SK-N-SH (cell line): ENCODE measurements around the gene ZNF235. TPM values are rescaled to one million over a fixed set of nuclear protein-coding genes. Genes with fewer than 3 reads are reported as not detected.

ENCODE experiments used
- CTCF ChIA-PET: fragments of 300-600, 350-600 bp; formaldehyde crosslinking; extraction: SDS; loops from one replicate; lab custom pipeline; 2021; lab: Yijun Ruan, JAX
- POLR2A ChIA-PET: fragments of 350-600 bp; sonication (Branson Sonifier 250); formaldehyde crosslinking; extraction: SDS; loops from one replicate; lab custom pipeline; 2020; ENCODE audit warnings: antibody characterized with exemption, inconsistent platforms; lab: Yijun Ruan, JAX
- DNase-seq: peaks from one replicate; pipeline ENCODE4 v3.0.0; 2012
- H2AFZ ChIP-seq: fragments of 200-600 bp; sonication (generic); 2 replicates; pipeline ENCODE4 v1.8.1; 2016; ENCODE audit warnings: antibody characterized with exemption, mild to moderate bottlenecking, low read depth
- H3F3A ChIP-seq: fragments of 200-600 bp; sonication (generic); replicated peaks from 2 replicates; pipeline ENCODE3; 2016; ENCODE audit warnings: antibody characterized with exemption, mild to moderate bottlenecking; ENCODE audit not compliant: insufficient read depth
- H3K27ac ChIP-seq, 2 experiments: fragments of 200-500 bp in 1 of 2; fragments of 200-600 bp in 1 of 2; sonication (Bioruptor generic) in 1 of 2; sonication (generic), shearing (Covaris generic) in 1 of 2; 2 replicates each; pipeline versions ENCODE4 v1.5.1 to v1.6.1; 2014 to 2016; ENCODE audit warnings: low read depth in 2 of 2, inconsistent platforms in 1 of 2, low read length in 1 of 2, mild to moderate bottlenecking in 1 of 2, mixed read lengths in 1 of 2
- H3K27me3 ChIP-seq: fragments of 200-600 bp; sonication (generic), shearing (Covaris generic); 2 replicates; pipeline ENCODE4 v1.6.1; 2016; ENCODE audit warnings: mixed run types; ENCODE audit not compliant: insufficient read depth
- H3K36me3 ChIP-seq, 2 experiments: fragments of 200-500 bp in 1 of 2; fragments of 200-600 bp in 1 of 2; sonication (Bioruptor generic) in 1 of 2; sonication (generic) in 1 of 2; replicated peaks in 1 of 2; 2 replicates each; pipeline versions ENCODE3 to v1.5.1; 2014 to 2016; ENCODE audit warnings: low read length in 1 of 2, mild to moderate bottlenecking in 1 of 2; ENCODE audit not compliant: insufficient read depth in 2 of 2, control insufficient read depth in 1 of 2
- H3K4me1 ChIP-seq, 2 experiments: fragments of 200-500 bp in 1 of 2; fragments of 200-600 bp in 1 of 2; sonication (Bioruptor generic) in 1 of 2; sonication (generic), shearing (Covaris generic) in 1 of 2; 2 replicates each; pipeline versions ENCODE4 v1.5.1 to v1.6.1; 2014 to 2016; ENCODE audit warnings: low read depth in 1 of 2, low read length in 1 of 2, mixed run types in 1 of 2; ENCODE audit not compliant: insufficient read depth in 2 of 2, control insufficient read depth in 1 of 2
- H3K4me2 ChIP-seq: fragments of 200-600 bp; sonication (generic), shearing (Covaris generic); 2 replicates; pipeline ENCODE4 v1.6.1; 2017; ENCODE audit warnings: mixed run types
- H3K4me3 ChIP-seq, 2 experiments: fragments of 200-500 bp in 1 of 2; fragments of 200-600 bp in 1 of 2; sonication (Bioruptor generic) in 1 of 2; sonication (generic), shearing (Covaris generic) in 1 of 2; 2 replicates each; pipeline versions ENCODE4 v1.5.1 to v1.8.1; 2014 to 2016; ENCODE audit warnings: low read depth in 2 of 2, inconsistent platforms in 1 of 2, low read length in 1 of 2, mild to moderate bottlenecking in 1 of 2, mixed read lengths in 1 of 2, moderate library complexity in 1 of 2
- H3K79me2 ChIP-seq: fragments of 200-600 bp; sonication (generic); 2 replicates; pipeline ENCODE4 v1.8.1; 2017; ENCODE audit warnings: mild to moderate bottlenecking; ENCODE audit not compliant: insufficient read depth
- H3K9ac ChIP-seq: fragments of 200-600 bp; sonication (generic); 2 replicates; pipeline ENCODE4 v1.6.1; 2017; ENCODE audit warnings: mixed run types
- H3K9me2 ChIP-seq: fragments of 200-600 bp; sonication (generic); 2 replicates; pipeline ENCODE4 v1.6.1; 2017; ENCODE audit warnings: mixed run types
- H3K9me3 ChIP-seq: fragments of 200-600 bp; sonication (generic); 2 replicates; pipeline ENCODE4 v1.6.1; 2017; ENCODE audit warnings: mixed run types, mild to moderate bottlenecking, moderate library complexity
- H4K20me1 ChIP-seq: fragments of 200-600 bp; sonication (generic); 2 replicates; pipeline ENCODE4 v1.6.1; 2017; ENCODE audit warnings: mild to moderate bottlenecking, mixed run types; ENCODE audit not compliant: insufficient read depth
- ELF1 ChIP-seq: IDR thresholded peaks from 2 replicates; pipeline ENCODE4 v1.4.0; 2012
- FOSL2 ChIP-seq: IDR thresholded peaks from 2 replicates; pipeline ENCODE4 v1.4.0; 2012; ENCODE audit warnings: low read depth, mild to moderate bottlenecking, moderate library complexity, borderline replicate concordance
- GATA2 ChIP-seq: sonication (generic); formaldehyde crosslinking; IDR thresholded peaks from 2 replicates; pipeline ENCODE4 v1.5.0; 2020; ENCODE audit warnings: mild to moderate bottlenecking, missing genetic modification reagents
- MEF2A ChIP-seq: IDR thresholded peaks from 2 replicates; pipeline ENCODE4 v1.4.0; 2012; ENCODE audit warnings: low read depth, borderline replicate concordance
- NRF1 ChIP-seq: IDR thresholded peaks from 2 replicates; pipeline ENCODE4 v1.6.1; 2012; ENCODE audit warnings: low read depth, mild to moderate bottlenecking, low read length
- POLR2AphosphoS5 ChIP-seq: IDR thresholded peaks from 2 replicates; pipeline ENCODE4 v1.6.1; 2012; ENCODE audit warnings: low read depth, low read length
- TCF12 ChIP-seq: IDR thresholded peaks from 2 replicates; pipeline ENCODE4 v1.4.0; 2012
- YY1 ChIP-seq: IDR thresholded peaks from 2 replicates; pipeline ENCODE4 v1.4.0; 2012; ENCODE audit warnings: low read depth, mild to moderate bottlenecking
- WGBS: methylation state at CpG from one replicate; pipeline ENCODE4 v1.1.6; 2017; ENCODE audit warnings: low lambda C conversion rate; 5-methylcytosine and 5-hydroxymethylcytosine counted together
- polyA plus RNA-seq, 3 experiments: library from polyadenylated mRNA; depleted of rRNA; stranded (reverse); fragments of >200 nt; gene quantifications; 2 replicates each; pipeline ENCODE4 v1.2.3, GENCODE V29; 2012
- TF ChIP-seq, protein P1 (sequence below): IDR thresholded peaks from 2 replicates; pipeline ENCODE4 v1.6.1; 2012; ENCODE audit warnings: mild to moderate bottlenecking, low read depth, low read length, moderate library complexity
- TF ChIP-seq, protein P2 (sequence below): fragments of 150-350 bp; IDR thresholded peaks from 2 replicates; pipeline ENCODE4 v1.6.1; 2016; ENCODE audit warnings: mild to moderate bottlenecking, low read depth, low read length
- TF ChIP-seq, protein P3 (sequence below): fragments of 200-600 bp; sonication (generic); IDR thresholded peaks from 2 replicates; pipeline ENCODE4 v1.6.1; 2017; ENCODE audit warnings: antibody characterized with exemption, mild to moderate bottlenecking, moderate library complexity

The ZNF235 gene
- polyA plus RNA-seq, 1 of the 3 experiments (the other 2 are of a cell fraction) = 2.7 TPM

DNA sequence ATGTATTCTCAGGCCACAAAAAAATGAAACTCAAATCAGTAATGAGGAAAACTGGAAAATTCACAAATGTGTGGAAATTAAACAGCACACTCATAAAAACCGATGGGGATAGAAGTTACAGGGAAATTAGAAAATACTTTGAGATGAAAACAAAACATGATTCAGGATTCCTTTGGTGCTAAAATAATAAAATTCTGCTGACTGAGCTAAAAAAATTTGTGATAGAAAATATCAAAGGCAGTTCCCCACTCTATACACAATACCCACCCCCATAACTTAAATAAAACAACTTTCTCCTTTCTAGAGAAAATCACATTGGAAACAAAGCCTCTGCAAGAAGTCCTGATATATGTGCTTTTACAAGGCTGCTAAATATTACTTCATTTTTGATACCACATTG, 46.7 kb downstream of the ZNF235 start:
- Histone ChIP-seq H3K36me3 (no peaks in the 10 kb centered on the region), H2AFZ (no peak overlapping the region), H3K4me1 (peaks cover 0 to 4% of the 10 kb centered on the region in 2 experiments; a peak in 1 of 4 replicates), H3F3A (no peaks in the 10 kb centered on the region), H4K20me1 (no peaks in the 10 kb centered on the region), H3K9me3 (peaks cover 11% of the 10 kb centered on the region; the same call in 1 of the 2 replicates), H3K4me2 (no peak overlapping the region), H3K4me3 (no peak overlapping the region), H3K9me2 (no peaks in the 10 kb centered on the region), H3K27me3 (no peaks in the 10 kb centered on the region), H3K27ac (no peak overlapping the region), H3K79me2 (no peaks in the 10 kb centered on the region), H3K9ac (no peak overlapping the region)
- no peak for DNase-seq
- ChIA-PET POLR2A (no interaction called here), CTCF (no interaction called here)
- WGBS = 61% methylated on average over 1 of the region's 1 CpG
- TF ChIP-seq, protein P1, sequence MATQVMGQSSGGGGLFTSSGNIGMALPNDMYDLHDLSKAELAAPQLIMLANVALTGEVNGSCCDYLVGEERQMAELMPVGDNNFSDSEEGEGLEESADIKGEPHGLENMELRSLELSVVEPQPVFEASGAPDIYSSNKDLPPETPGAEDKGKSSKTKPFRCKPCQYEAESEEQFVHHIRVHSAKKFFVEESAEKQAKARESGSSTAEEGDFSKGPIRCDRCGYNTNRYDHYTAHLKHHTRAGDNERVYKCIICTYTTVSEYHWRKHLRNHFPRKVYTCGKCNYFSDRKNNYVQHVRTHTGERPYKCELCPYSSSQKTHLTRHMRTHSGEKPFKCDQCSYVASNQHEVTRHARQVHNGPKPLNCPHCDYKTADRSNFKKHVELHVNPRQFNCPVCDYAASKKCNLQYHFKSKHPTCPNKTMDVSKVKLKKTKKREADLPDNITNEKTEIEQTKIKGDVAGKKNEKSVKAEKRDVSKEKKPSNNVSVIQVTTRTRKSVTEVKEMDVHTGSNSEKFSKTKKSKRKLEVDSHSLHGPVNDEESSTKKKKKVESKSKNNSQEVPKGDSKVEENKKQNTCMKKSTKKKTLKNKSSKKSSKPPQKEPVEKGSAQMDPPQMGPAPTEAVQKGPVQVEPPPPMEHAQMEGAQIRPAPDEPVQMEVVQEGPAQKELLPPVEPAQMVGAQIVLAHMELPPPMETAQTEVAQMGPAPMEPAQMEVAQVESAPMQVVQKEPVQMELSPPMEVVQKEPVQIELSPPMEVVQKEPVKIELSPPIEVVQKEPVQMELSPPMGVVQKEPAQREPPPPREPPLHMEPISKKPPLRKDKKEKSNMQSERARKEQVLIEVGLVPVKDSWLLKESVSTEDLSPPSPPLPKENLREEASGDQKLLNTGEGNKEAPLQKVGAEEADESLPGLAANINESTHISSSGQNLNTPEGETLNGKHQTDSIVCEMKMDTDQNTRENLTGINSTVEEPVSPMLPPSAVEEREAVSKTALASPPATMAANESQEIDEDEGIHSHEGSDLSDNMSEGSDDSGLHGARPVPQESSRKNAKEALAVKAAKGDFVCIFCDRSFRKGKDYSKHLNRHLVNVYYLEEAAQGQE = no peak
- TF ChIP-seq YY1 (no peak), ELF1 (no peak), POLR2AphosphoS5 (no peak), GATA2 (CRISPR knock-in tag) (no peak), TCF12 (no peak), FOSL2 (no peak), NRF1 (no peak), MEF2A (no peak)
- TF ChIP-seq, protein P2, sequence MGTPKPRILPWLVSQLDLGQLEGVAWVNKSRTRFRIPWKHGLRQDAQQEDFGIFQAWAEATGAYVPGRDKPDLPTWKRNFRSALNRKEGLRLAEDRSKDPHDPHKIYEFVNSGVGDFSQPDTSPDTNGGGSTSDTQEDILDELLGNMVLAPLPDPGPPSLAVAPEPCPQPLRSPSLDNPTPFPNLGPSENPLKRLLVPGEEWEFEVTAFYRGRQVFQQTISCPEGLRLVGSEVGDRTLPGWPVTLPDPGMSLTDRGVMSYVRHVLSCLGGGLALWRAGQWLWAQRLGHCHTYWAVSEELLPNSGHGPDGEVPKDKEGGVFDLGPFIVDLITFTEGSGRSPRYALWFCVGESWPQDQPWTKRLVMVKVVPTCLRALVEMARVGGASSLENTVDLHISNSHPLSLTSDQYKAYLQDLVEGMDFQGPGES = no peak
- TF ChIP-seq, protein P3, sequence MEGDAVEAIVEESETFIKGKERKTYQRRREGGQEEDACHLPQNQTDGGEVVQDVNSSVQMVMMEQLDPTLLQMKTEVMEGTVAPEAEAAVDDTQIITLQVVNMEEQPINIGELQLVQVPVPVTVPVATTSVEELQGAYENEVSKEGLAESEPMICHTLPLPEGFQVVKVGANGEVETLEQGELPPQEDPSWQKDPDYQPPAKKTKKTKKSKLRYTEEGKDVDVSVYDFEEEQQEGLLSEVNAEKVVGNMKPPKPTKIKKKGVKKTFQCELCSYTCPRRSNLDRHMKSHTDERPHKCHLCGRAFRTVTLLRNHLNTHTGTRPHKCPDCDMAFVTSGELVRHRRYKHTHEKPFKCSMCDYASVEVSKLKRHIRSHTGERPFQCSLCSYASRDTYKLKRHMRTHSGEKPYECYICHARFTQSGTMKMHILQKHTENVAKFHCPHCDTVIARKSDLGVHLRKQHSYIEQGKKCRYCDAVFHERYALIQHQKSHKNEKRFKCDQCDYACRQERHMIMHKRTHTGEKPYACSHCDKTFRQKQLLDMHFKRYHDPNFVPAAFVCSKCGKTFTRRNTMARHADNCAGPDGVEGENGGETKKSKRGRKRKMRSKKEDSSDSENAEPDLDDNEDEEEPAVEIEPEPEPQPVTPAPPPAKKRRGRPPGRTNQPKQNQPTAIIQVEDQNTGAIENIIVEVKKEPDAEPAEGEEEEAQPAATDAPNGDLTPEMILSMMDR = no peak
